ENCODE measurements around the gene RNF144A. TPM values are rescaled to one million over a fixed set of nuclear protein-coding genes. Genes with fewer than 3 reads are reported as not detected.

RNF144A gene
- total and polyA plus RNA-seq, 2 donors (not counting 3 experiments of a cell fraction or from before 2014, with no cell fraction given): 9.7 to 28.8 TPM

- Histone ChIP-seq H3K9ac (replicated peaks; ENCODE audit: extremely low read depth, insufficient read depth, low read length) (no peak overlapping the region), H4K20me1 (replicated peaks; ENCODE audit: control insufficient read depth, extremely low read depth, insufficient read depth, low read length) (no peaks in the 10 kb centered on the region), H3K9me1 (replicated peaks; ENCODE audit: control insufficient read depth, extremely low read depth, insufficient read depth, low read length) (no peaks in the 10 kb centered on the region), H3K9me3 (replicated peaks; ENCODE audit: control insufficient read depth, insufficient read depth, low read length) (no peaks in the 10 kb centered on the region), H2AFZ (ENCODE audit: low read depth, low read length) (no peak overlapping the region), H3K79me2 (ENCODE audit: control insufficient read depth, insufficient read depth, low read length) (no peaks in the 10 kb centered on the region), H3K36me3 (ENCODE audit: control insufficient read depth in 2 of 2, extremely low read depth in 1 of 2, insufficient read depth in 2 of 2, low read length in 2 of 2) (no peaks in the 10 kb centered on the region), H3K27me3 (ENCODE audit: control insufficient read depth in 2 of 2, insufficient read depth in 2 of 2, low read length in 2 of 2) (no peaks in the 10 kb centered on the region), H3K27ac (ENCODE audit: insufficient read depth, low read depth, low read length) (no peak overlapping the region), H3K4me3 (replicated peaks in 1 of 3; ENCODE audit: insufficient read depth in 1 of 3, low read depth in 1 of 3, low read length in 3 of 3) (no peak overlapping the region), H3K4me2 (ENCODE audit: insufficient read depth, low read length) (no peak overlapping the region), H3K4me1 (ENCODE audit: control insufficient read depth, extremely low read depth, insufficient read depth, low read length) (no peaks in the 10 kb centered on the region)
- no TSS peak for BruUV-seq (replicated peaks)
- POLR2A ChIA-PET: no interaction called here
- TF ChIP-seq EZH2 (IDR thresholded peaks at IDR 0.05; ENCODE audit: borderline replicate concordance, low read depth, low read length, severe bottlenecking) (no peak), MYC (IDR thresholded peaks at IDR 0.05; ENCODE audit: low read depth, low read length) (no peak), FOS (IDR thresholded peaks at IDR 0.05; ENCODE audit: borderline replicate concordance, insufficient read depth, low read length) (no peak), POLR2AphosphoS5 (IDR thresholded peaks at IDR 0.05; ENCODE audit: insufficient read depth, low read depth, low read length) (no peak), GATA2 (IDR thresholded peaks at IDR 0.05; ENCODE audit: insufficient read depth, insufficient read length, low read depth, low read length) (no peak), CTCF (IDR thresholded peaks at IDR 0.05; ENCODE audit: extremely low read depth in 1 of 2, insufficient read depth in 1 of 2, low read depth in 1 of 2, low read length in 2 of 2) (no peak), JUN (IDR thresholded peaks at IDR 0.05; ENCODE audit: borderline replicate concordance, insufficient read depth, insufficient read length, low read depth) (no peak), MAX (IDR thresholded peaks at IDR 0.05; ENCODE audit: insufficient read depth, insufficient read length) (no peak), POLR2A (IDR thresholded peaks at IDR 0.05; ENCODE audit: low read depth, low read length) (no peak)
- no peak for FAIRE-seq
- no peak for DNase-seq (ENCODE audit: low read depth, low spot score)
- CTCF ChIA-PET: no interaction called here
- intact Hi-C loops (cut with micrococcal nuclease): no loop called here
- dilution Hi-C loops (cut with MboI; ENCODE audit: extremely low pct_ligation_motif_present, low sequenced_read_pairs): no loop called here
Observed at GRCh38 chr2:6932828-6933227, 15.6 kb downstream of the RNF144A start.

Data from endothelial cell of umbilical vein (primary cell).